ENCODE measurements around the gene PLSCR3.

PLSCR3 gene

DNA sequence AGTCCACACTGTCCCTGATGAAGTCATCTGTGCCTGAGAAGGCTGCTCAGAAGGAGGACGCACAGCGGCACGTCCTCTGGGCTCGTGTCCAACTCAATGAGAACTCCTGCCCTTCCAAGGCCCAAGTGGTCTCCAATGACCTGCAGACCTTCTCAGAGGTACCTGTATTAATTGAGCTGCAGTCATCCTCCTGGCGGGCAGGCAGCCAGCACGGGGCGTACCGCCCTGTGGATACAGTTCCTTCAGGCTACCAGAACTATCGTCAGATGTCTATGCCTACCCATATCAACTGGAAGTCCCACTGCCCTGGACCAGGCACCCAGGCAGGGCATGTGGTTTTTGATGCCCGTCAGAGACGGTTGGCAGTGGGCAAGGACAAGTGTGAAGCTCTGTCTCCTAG, 38.0 kb upstream of the PLSCR3 start:
- H3K4me3 ChIP-seq (ENCODE audit: low read depth, low read length), result no peak overlapping the region
- no peak for TF ChIP-seq CTCF (IDR thresholded peaks at IDR 0.05; ENCODE audit: low read depth, low read length)

GRCh38 chr17:7431231-7431630, 36.9 kb upstream of the PLSCR3 start:
- TF ChIP-seq CTCF (IDR thresholded peaks at IDR 0.05; ENCODE audit: low read depth, low read length), result no peak
- no peak overlapping the region for H3K4me3 ChIP-seq (ENCODE audit: low read depth, low read length)

GRCh38 chr17:7429722-7430121, 35.4 kb upstream of the PLSCR3 start:
- H3K4me3 ChIP-seq (ENCODE audit: low read depth, low read length), result no peak overlapping the region
- no peak for TF ChIP-seq CTCF (IDR thresholded peaks at IDR 0.05; ENCODE audit: low read depth, low read length)

- H3K4me3 ChIP-seq (ENCODE audit: low read depth, low read length), result no peak within 1 kb of the TSS
- no peak for TF ChIP-seq CTCF (IDR thresholded peaks at IDR 0.05; ENCODE audit: low read depth, low read length)
These were observed 34.2 kb upstream of the PLSCR3 start, which contains the start of gene SPEM3 for GRCh38 chr17:7428557-7428956. Gene SPEM3, plus strand, starts transcription at chr17:7428857. Its CDS starts 46 bp downstream, at chr17:7428903.

DNA sequence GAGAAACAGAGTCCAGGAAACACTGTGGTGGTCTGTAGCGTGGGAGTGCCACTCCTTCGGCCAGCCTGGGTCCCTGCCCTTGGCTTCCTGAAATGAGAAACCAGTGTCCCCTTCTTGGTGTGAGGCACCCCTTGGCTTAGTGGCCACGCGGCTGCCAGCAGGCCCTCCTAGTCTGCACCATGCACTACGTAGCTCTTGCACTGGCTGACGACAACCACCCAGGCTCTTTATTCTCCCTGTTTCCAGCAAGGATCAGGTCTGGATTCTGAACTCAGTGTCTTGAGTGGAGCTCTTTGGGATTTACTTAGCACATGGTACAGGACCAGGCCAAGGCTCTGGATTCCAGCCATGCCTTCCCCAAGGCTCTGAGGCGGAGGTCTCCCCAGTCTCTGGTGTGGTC, 33.2 kb upstream of the PLSCR3 start:
- TF ChIP-seq CTCF (IDR thresholded peaks at IDR 0.05; ENCODE audit: low read depth, low read length), result no peak

GRCh38 chr17:7426896-7427489, 32.7 kb upstream of the PLSCR3 start:
- TF ChIP-seq CTCF (IDR thresholded peaks at IDR 0.05; ENCODE audit: low read depth, low read length), result no peak
- no peak overlapping the region for H3K4me3 ChIP-seq (ENCODE audit: low read depth, low read length)

More for the DNA sequence above, 33.2 kb upstream of the PLSCR3 start:
- H3K4me3 ChIP-seq (ENCODE audit: low read depth, low read length), result no peak overlapping the region

DNA sequence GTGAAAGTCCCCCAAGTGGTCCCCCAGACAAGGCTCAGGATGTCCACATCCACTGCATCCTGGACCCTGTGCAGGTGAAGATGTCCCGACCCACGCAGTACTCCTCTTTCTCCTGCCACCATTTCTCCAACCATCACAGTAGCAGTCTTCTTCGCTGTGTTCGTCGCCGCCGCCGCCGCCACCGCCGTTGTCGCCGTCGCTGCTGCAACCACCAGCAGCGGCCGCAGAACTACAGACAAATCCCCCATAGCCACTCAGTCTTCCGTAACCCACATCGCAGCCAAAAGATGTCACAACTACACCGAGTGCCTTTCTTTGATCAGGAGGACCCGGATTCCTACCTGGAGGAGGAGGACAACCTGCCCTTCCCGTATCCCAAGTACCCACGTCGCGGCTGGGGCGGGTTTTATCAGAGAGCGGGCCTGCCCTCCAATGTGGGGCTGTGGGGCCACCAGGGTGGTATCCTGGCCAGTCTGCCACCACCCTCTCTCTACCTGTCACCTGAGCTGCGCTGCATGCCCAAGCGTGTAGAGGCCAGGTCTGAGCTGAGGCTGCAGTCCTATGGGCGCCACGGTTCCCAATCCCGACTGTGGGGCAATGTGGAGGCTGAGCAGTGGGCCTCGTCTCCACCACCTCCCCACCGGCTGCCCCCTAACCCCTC, 32.0 kb upstream of the PLSCR3 start:
- no peak overlapping the region for H3K4me3 ChIP-seq (ENCODE audit: low read depth, low read length)
- TF ChIP-seq CTCF (IDR thresholded peaks at IDR 0.05; ENCODE audit: low read depth, low read length), result no peak

Measured in WI38 (cell line).